Mononuclear cell (primary cell): ENCODE measurements around the gene DAZAP1. TPM values are rescaled to one million over a fixed set of nuclear protein-coding genes. Genes with fewer than 3 reads are reported as not detected.

ENCODE experiments used
- H3K27me3 ChIP-seq: 2 replicates; pipeline ENCODE4 v1.6.0; 2011; ENCODE audit warnings: low read length, control low read depth; ENCODE audit not compliant: insufficient read depth
- H3K4me1 ChIP-seq: 2 replicates; pipeline ENCODE4 v1.5.1; 2011; ENCODE audit warnings: mild to moderate bottlenecking, low read length, control low read depth; ENCODE audit not compliant: insufficient read depth
- H3K4me3 ChIP-seq: 2 replicates; pipeline ENCODE4 v1.5.1; 2011; ENCODE audit warnings: mild to moderate bottlenecking, low read length, moderate library complexity
- H3K9me3 ChIP-seq: 2 replicates; pipeline ENCODE4 v1.5.1; 2011; ENCODE audit warnings: low read depth, mild to moderate bottlenecking, control low read depth, low read length
- total RNA-seq: library from RNA; depleted of rRNA; stranded (reverse); fragments of >200 nt; gene quantifications from one replicate; pipeline ENCODE4 v1.2.3, GENCODE V29; 2012

DAZAP1 gene
- total RNA-seq, 1 donor: 63.0 TPM

DNA sequence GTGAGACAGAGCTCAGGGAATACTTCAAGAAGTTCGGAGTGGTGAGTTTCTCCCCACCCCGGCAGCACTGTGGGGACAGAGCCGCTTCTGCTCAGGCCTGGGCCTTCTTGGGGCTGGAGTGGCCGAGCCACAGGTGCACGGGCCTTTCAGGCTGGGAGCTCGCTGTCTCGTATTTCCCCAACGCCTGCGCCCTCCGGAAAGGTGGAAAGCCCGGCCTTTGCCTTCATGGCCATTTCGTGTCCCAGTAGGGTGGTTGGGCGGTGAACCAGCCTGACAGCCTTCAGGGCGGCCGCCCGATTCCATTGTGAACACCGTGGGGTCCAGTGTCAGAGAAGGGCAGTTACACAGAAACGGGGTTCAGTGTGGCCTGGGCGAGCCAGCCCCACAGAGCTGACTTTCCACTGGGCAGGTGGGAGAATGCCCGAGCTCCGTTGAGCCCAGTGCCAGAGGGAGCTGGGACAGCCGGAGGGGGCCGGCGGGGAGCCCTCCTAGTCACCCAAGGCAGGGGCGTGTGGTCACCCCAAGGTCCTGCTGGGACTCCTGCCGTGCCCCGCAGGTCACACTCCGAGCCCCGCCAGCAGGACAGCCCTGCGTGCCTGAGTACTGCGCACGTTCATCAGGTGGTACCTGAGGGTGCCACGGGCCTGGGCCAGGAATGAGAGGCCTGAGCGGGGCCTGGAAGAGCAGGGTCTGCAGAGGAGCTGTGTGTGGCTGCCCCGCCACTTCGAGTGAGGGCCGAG is 14.0 kb downstream of the DAZAP1 start:
- Histone ChIP-seq H3K27me3 (no peaks in the 10 kb centered on the region), H3K4me3 (no peak overlapping the region), H3K9me3 (no peaks in the 10 kb centered on the region), H3K4me1 (peaks cover 4% of the 10 kb centered on the region)

DNA sequence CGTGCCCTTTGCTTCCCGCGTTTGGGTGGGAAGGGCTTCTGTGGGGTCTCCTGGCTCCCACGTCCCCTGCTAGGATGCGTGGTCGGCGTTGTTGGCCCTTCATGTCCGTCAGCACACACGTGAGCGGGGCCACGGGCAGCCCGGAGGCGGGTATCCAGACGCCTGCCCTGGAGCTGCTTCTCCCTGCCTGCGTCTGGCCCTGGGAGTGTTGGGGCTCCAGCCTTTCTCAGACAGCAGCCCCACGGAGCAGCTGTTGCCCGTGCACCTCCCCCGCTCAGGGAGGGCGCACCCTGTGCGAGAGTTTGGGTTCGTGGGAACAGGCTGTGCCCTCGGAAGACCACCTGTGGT is 14.5 kb downstream of the DAZAP1 start:
- no peaks in the 10 kb centered on the region for H3K4me1 ChIP-seq
- no peaks in the 10 kb centered on the region for H3K9me3 ChIP-seq
- no peaks in the 10 kb centered on the region for H3K27me3 ChIP-seq
- no peak overlapping the region for H3K4me3 ChIP-seq

DNA sequence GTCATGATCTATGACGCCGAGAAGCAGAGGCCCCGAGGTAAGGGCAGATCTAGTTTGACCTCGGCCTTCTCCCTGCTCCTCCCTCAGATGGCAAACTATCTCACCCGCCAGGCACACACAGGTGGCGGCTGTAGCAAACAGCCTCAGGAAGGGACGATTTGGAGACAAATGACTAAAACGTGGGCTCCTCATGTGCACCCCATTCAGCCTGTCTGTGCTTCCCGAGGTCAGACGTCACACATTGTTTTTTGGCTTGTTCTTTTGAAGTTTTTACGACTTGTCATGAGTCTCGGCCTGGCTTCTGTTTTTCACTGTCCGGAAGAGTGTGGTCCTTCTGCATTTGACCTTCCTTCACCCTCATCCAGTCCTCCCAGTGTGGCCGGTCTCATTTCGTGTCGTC is 15.0 kb downstream of the DAZAP1 start:
- Histone ChIP-seq H3K27me3 (no peaks in the 10 kb centered on the region), H3K4me1 (no peaks in the 10 kb centered on the region), H3K9me3 (no peaks in the 10 kb centered on the region), H3K4me3 (no peak overlapping the region)

DNA sequence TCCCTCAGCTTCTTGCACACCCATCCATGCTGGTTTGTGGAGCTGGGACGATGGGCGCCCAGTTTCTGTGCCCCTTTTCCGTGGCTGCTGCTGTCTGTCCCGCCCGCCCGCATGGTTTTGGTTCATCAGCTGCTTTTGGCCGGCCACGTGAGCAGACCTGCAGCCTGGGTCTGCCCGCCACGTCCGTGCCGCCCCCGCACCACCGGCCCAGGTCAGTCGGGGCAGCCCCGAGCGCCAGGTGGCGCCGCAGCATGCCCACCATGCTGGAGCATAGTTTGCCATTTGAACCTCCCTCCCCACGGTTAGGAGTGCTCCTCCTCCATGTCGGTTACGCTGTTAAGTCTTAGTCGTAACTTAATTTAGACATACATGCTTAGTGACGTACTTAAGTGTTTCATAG is 15.6 kb downstream of the DAZAP1 start:
- H3K9me3 ChIP-seq: no peaks in the 10 kb centered on the region
- H3K4me3 ChIP-seq: no peak overlapping the region
- no peaks in the 10 kb centered on the region for H3K4me1 ChIP-seq
- no peaks in the 10 kb centered on the region for H3K27me3 ChIP-seq

GRCh38 chr19:1423436-1424191 is 16.2 kb downstream of the DAZAP1 start:
- H3K4me3 ChIP-seq: no peak overlapping the region
- no peaks in the 10 kb centered on the region for H3K27me3 ChIP-seq
- no peaks in the 10 kb centered on the region for H3K4me1 ChIP-seq
- no peaks in the 10 kb centered on the region for H3K9me3 ChIP-seq

- Histone ChIP-seq H3K4me3 (no peak overlapping the region), H3K4me1 (no peaks in the 10 kb centered on the region), H3K9me3 (no peaks in the 10 kb centered on the region), H3K27me3 (no peaks in the 10 kb centered on the region)
These were observed 17.0 kb downstream of the DAZAP1 start for GRCh38 chr19:1424192-1424955.

- Histone ChIP-seq H3K27me3 (no peaks in the 10 kb centered on the region), H3K9me3 (no peaks in the 10 kb centered on the region), H3K4me1 (no peaks in the 10 kb centered on the region)
These were observed 17.9 kb downstream of the DAZAP1 start for GRCh38 chr19:1425102-1425837.

DNA sequence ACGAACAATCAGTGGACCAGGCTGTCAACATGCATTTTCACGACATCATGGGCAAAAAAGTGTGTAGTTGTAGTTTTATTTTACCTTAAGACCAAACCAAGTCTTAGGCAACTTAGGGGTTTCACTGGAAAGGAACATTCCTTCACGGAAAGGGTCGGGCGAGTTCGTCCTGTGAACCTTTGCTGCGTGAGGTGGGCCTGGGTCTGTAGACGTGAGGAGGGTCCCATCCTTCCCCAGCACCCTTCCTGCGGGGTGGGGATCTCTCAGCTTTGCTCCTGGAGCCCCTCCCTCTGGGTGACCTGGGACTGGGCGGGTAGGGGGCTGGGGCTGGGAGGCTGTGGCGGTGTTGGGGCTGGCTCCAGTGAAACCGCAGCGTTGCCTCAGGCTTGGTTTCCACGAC is 18.5 kb downstream of the DAZAP1 start:
- H3K4me3 ChIP-seq: no peak overlapping the region
- no peaks in the 10 kb centered on the region for H3K4me1 ChIP-seq
- no peaks in the 10 kb centered on the region for H3K9me3 ChIP-seq
- no peaks in the 10 kb centered on the region for H3K27me3 ChIP-seq

More at GRCh38 chr19:1425102-1425837, 17.9 kb downstream of the DAZAP1 start:
- H3K4me3 ChIP-seq: no peak overlapping the region

GRCh38 chr19:1426736-1427135 is 19.4 kb downstream of the DAZAP1 start:
- Histone ChIP-seq H3K4me1 (no peaks in the 10 kb centered on the region), H3K27me3 (no peaks in the 10 kb centered on the region), H3K4me3 (no peak overlapping the region), H3K9me3 (no peaks in the 10 kb centered on the region)

- Histone ChIP-seq H3K4me1 (no peaks in the 10 kb centered on the region), H3K4me3 (no peak overlapping the region), H3K9me3 (no peaks in the 10 kb centered on the region), H3K27me3 (no peaks in the 10 kb centered on the region)
These were observed 20.0 kb downstream of the DAZAP1 start for GRCh38 chr19:1427221-1427920.

- Histone ChIP-seq H3K27me3 (no peaks in the 10 kb centered on the region), H3K4me3 (no peak overlapping the region), H3K4me1 (no peaks in the 10 kb centered on the region), H3K9me3 (no peaks in the 10 kb centered on the region)
These were observed 21.5 kb downstream of the DAZAP1 start for GRCh38 chr19:1428738-1429391.

DNA sequence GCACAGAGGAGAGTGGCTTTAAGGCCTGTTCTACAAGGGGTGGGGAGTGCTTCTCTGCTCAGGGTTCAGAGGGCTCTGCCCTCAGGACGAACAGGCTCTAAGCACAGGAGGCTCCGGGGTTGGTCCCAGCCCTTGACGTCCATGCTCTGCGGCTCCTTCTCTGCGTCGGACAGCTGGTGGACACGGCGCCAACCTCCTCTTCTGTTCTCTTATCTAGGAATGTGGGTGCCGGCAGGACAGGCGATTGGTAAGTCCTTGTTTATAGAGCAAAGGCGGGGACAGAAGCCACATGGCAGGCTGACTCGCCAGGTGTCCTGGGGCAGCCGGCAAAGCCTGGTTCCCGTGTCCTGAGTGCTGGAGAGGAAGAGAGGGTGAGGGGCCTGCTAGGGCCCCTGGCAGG is 22.4 kb downstream of the DAZAP1 start:
- Histone ChIP-seq H3K4me3 (no peak overlapping the region), H3K27me3 (no peaks in the 10 kb centered on the region), H3K9me3 (no peaks in the 10 kb centered on the region), H3K4me1 (no peaks in the 10 kb centered on the region)

DNA sequence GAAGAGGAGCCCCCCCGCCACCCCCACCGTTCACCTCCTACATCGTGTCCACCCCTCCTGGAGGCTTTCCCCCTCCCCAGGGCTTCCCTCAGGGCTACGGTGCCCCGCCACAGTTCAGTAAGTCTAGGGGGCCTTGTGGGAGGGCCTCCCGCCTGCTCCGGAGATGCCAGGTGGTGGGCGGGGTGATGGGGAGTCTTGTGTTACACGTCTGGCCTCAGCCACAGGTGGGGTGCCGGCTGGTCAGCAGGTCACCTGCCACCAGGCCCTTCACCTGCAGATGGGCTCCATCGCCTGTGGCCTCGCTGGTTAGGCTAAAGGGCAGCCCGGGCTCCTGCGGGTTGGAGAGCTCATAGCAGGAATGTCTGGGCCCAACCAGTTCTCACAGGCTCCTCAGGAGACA is 22.9 kb downstream of the DAZAP1 start:
- Histone ChIP-seq H3K27me3 (no peaks in the 10 kb centered on the region), H3K9me3 (no peaks in the 10 kb centered on the region), H3K4me3 (no peak overlapping the region), H3K4me1 (no peaks in the 10 kb centered on the region)
